Vagina (tissue), 2 donors: Measurements from ENCODE around the gene KLHL3. TPM values are rescaled to one million over a fixed set of nuclear protein-coding genes. Genes with fewer than 3 reads are reported as not detected.

Experiments
- DNase-seq, 2 donors: peaks; one replicate each; pipeline ENCODE4 v3.0.0-alpha.2; 2017; ENCODE audit errors: extremely low spot score in 2 of 2
- H3K27ac ChIP-seq: fragments of 200-600 bp; sonication (generic); one replicate; pipeline ENCODE4 v1.5.1; 2019
- H3K27me3 ChIP-seq: fragments of 200-600 bp; sonication (generic); one replicate; pipeline ENCODE4 v1.5.1; 2019
- H3K36me3 ChIP-seq, 2 donors: fragments of 200-600 bp; sonication (generic); one replicate each; pipeline ENCODE4 v1.5.1; 2017 to 2019
- H3K4me1 ChIP-seq: fragments of 200-600 bp; sonication (generic); one replicate; pipeline ENCODE4 v1.5.1; 2019
- H3K4me3 ChIP-seq, 2 donors: fragments of 200-600 bp; sonication (generic); 1 replicate in 1 of 2; 2 replicates in 1 of 2; pipeline ENCODE4 v1.5.1; 2016 to 2019
- H3K9me3 ChIP-seq: fragments of 200-600 bp; sonication (generic); one replicate; pipeline ENCODE4 v1.5.1; 2019
- CTCF ChIP-seq, 3 experiments: fragments of 450-650 bp in 2 of 3; fragments of 200-600 bp in 1 of 3; sonication (generic) in 1 of 3; IDR thresholded peaks; one replicate each; pipeline ENCODE4 v1.5.1; 2017 to 2019; ENCODE audit warnings: antibody characterized with exemption in 3 of 3, mild to moderate bottlenecking in 2 of 3, moderate library complexity in 2 of 3
- POLR2A ChIP-seq, 2 donors: fragments of 450-650 bp; IDR thresholded peaks; one replicate each; pipeline ENCODE4 v1.6.1; 2017; ENCODE audit warnings: antibody characterized with exemption in 2 of 2, mild to moderate bottlenecking in 2 of 2, moderate library complexity in 2 of 2
- POLR2AphosphoS5 ChIP-seq, 2 donors: sonication (generic); formaldehyde crosslinking; IDR thresholded peaks; one replicate each; pipeline ENCODE4 v1.9.0; 2017; ENCODE audit warnings: antibody characterized with exemption in 2 of 2, mild to moderate bottlenecking in 2 of 2, low read depth in 1 of 2; ENCODE audit not compliant: insufficient read depth in 1 of 2
- intact Hi-C: fragments of 100-400 bp; cut with DNase I; formaldehyde crosslinking; loops from one replicate; pipeline ENCODE4 v1.15.1; 2023
- total RNA-seq: library from RNA; depleted of rRNA; stranded (reverse); fragments of >200 nt; gene quantifications from one replicate; pipeline ENCODE4 v1.2.3, GENCODE V29; 2016

The KLHL3 gene
- total RNA-seq, 1 donor from 2014 or later = 7.4 TPM

GRCh38 chr5:137635521-137635921 lies 100.4 kb downstream of the KLHL3 start:
- intact Hi-C loops = no loop called here
- H3K4me3 ChIP-seq = no peak overlapping the region
- no peak for DNase-seq

GRCh38 chr5:137633896-137634295 lies 102.0 kb downstream of the KLHL3 start:
- Histone ChIP-seq H3K27ac (no peak overlapping the region), H3K4me1 (peaks cover 17% of the 10 kb centered on the region), H3K36me3 (peaks cover 0 to 6% of the 10 kb centered on the region in 2 donors), H3K27me3 (no peaks in the 10 kb centered on the region), H3K9me3 (no peaks in the 10 kb centered on the region), H3K4me3 (no peak overlapping the region)
- TF ChIP-seq CTCF (IDR thresholded peaks at IDR 0.05) (no peak), POLR2AphosphoS5 (IDR thresholded peaks at IDR 0.05; ENCODE audit: insufficient read depth in 1 of 2, low read depth in 1 of 2) (no peak), POLR2A (IDR thresholded peaks at IDR 0.05) (no peak)
- no peak for DNase-seq
- intact Hi-C loops = loop anchor here (5.0 kb wide), 1 partner anchor 113 kb away; no protein-coding TSS in a partner anchor

More at GRCh38 chr5:137635521-137635921, 100.4 kb downstream of the KLHL3 start:
- H3K4me1 ChIP-seq = peaks cover 8% of the 10 kb centered on the region
- no peak for TF ChIP-seq POLR2A (IDR thresholded peaks at IDR 0.05)
- H3K9me3 ChIP-seq = no peaks in the 10 kb centered on the region
- H3K27me3 ChIP-seq = no peaks in the 10 kb centered on the region
- peaks cover 0 to 6% of the 10 kb centered on the region in 2 donors for H3K36me3 ChIP-seq
- H3K27ac ChIP-seq = no peak overlapping the region

GRCh38 chr5:137632716-137633115 lies 103.2 kb downstream of the KLHL3 start:
- Histone ChIP-seq H3K4me1 (peaks cover 17% of the 10 kb centered on the region), H3K36me3 (peaks cover 0 to 5% of the 10 kb centered on the region in 2 donors), H3K9me3 (no peaks in the 10 kb centered on the region), H3K27me3 (no peaks in the 10 kb centered on the region), H3K4me3 (no peak overlapping the region), H3K27ac (no peak overlapping the region)
- no peak for TF ChIP-seq CTCF (IDR thresholded peaks at IDR 0.05)
- TF ChIP-seq POLR2AphosphoS5 (IDR thresholded peaks at IDR 0.05; ENCODE audit: insufficient read depth in 1 of 2, low read depth in 1 of 2) = no peak
- no peak for TF ChIP-seq POLR2A (IDR thresholded peaks at IDR 0.05)
- no peak for DNase-seq
- intact Hi-C loops = loop anchor here (5.0 kb wide), 1 partner anchor 115 kb away; no protein-coding TSS in a partner anchor

GRCh38 chr5:137631453-137631852 lies 104.4 kb downstream of the KLHL3 start:
- no peak for TF ChIP-seq CTCF (IDR thresholded peaks at IDR 0.05)
- TF ChIP-seq POLR2AphosphoS5 (IDR thresholded peaks at IDR 0.05; ENCODE audit: insufficient read depth in 1 of 2, low read depth in 1 of 2) = no peak
- TF ChIP-seq POLR2A (IDR thresholded peaks at IDR 0.05) = no peak
- intact Hi-C loops = loop anchor here (5.0 kb wide), 1 partner anchor 116 kb away; no protein-coding TSS in a partner anchor
- no peaks in the 10 kb centered on the region for H3K36me3 ChIP-seq
- H3K4me3 ChIP-seq = no peak overlapping the region
- H3K4me1 ChIP-seq = peaks cover 17% of the 10 kb centered on the region
- H3K27ac ChIP-seq = no peak overlapping the region
- no peak for DNase-seq
- H3K27me3 ChIP-seq = no peaks in the 10 kb centered on the region
- no peaks in the 10 kb centered on the region for H3K9me3 ChIP-seq

GRCh38 chr5:137630972-137631370 lies 104.9 kb downstream of the KLHL3 start:
- DNase-seq = no peak
- intact Hi-C loops = loop anchor here (5.0 kb wide), 1 partner anchor 116 kb away; no protein-coding TSS in a partner anchor
- peaks cover 17% of the 10 kb centered on the region for H3K4me1 ChIP-seq
- H3K27ac ChIP-seq = no peak overlapping the region
- no peak overlapping the region for H3K4me3 ChIP-seq
- no peaks in the 10 kb centered on the region for H3K27me3 ChIP-seq
- H3K36me3 ChIP-seq = no peaks in the 10 kb centered on the region
- H3K9me3 ChIP-seq = no peaks in the 10 kb centered on the region
- TF ChIP-seq POLR2A (IDR thresholded peaks at IDR 0.05) = no peak
- no peak for TF ChIP-seq CTCF (IDR thresholded peaks at IDR 0.05)
- no peak for TF ChIP-seq POLR2AphosphoS5 (IDR thresholded peaks at IDR 0.05; ENCODE audit: insufficient read depth in 1 of 2, low read depth in 1 of 2)
